K562 (cell line): ENCODE measurements around the gene ARSD. TPM values are rescaled to one million over a fixed set of nuclear protein-coding genes. Genes with fewer than 3 reads are reported as not detected.

ENCODE experiments used
- ARNT ChIP-seq, 2 experiments: fragments of 450-650 bp; IDR thresholded peaks; 2 replicates each; pipeline ENCODE4 v1.6.1; 2016; ENCODE audit warnings: mild to moderate bottlenecking in 1 of 2
- CHD7 ChIP-seq: fragments of 200-600 bp; sonication (generic); IDR thresholded peaks from one replicate; pipeline ENCODE4 v1.6.1; 2012; ENCODE audit warnings: mild to moderate bottlenecking, low read depth, low read length, inconsistent platforms
- ILK ChIP-seq: fragments of 450-650 bp; IDR thresholded peaks from 2 replicates; pipeline ENCODE4 v1.6.1; 2016; ENCODE audit warnings: missing genetic modification characterization, low read depth, mild to moderate bottlenecking, missing compliant biosample characterization, moderate library complexity, borderline replicate concordance
- ZFX ChIP-seq: sonication (generic); formaldehyde crosslinking; IDR thresholded peaks from 2 replicates; pipeline ENCODE4 v1.8.0; 2022; ENCODE audit warnings: mild to moderate bottlenecking, missing genetic modification reagents, moderate library complexity
- ZNF197 ChIP-seq: fragments of 200-800 bp; sonication (Bioruptor generic); IDR thresholded peaks from 2 replicates; pipeline ENCODE4 v1.6.1; 2016; ENCODE audit warnings: low read depth, missing genetic modification characterization, missing compliant biosample characterization
- polyA plus RNA-seq, 8 experiments: library from polyadenylated mRNA; depleted of rRNA in 4 of 8; stranded (reverse) in 5 of 8; unstranded in 3 of 8; fragments of >200 nt; fragmentation: Nextera tagmentation in 2 of 8; fragmentation: Illumina TruSeq in 1 of 8; extraction: Ambion mirVana in 2 of 8; extraction: Trizol in 1 of 8; gene quantifications; 2 replicates each; pipeline versions ENCODE4 v1.2.1 to v1.2.3, GENCODE V29; 2011 to 2014; ENCODE audit warnings: inconsistent platforms in 1 of 8, missing spikeins in 1 of 8
- total RNA-seq, 7 experiments: library from RNA; depleted of rRNA in 6 of 7; stranded (reverse); fragments of >200 nt in 6 of 7; fragmentation: Illumina TruSeq in 2 of 7; extraction: Trizol in 2 of 7; gene quantifications; 2 replicates each; pipeline versions ENCODE4 v1.2.1 to v1.2.3, GENCODE V29; 2011 to 2021; ENCODE audit warnings: low replicate concordance in 1 of 7

ARSD gene
- total and polyA plus RNA-seq, 9 of the 15 experiments (the other 6 are each of a cell fraction or from before 2014, with no cell fraction given): 0.05 to 0.23 (median 0.09) TPM; not detected in 1

GRCh38 chrX:2967012-2967411, 37.9 kb upstream of the ARSD start (continued):
- TF ChIP-seq CHD7 (no peak), ZFX (no peak), ARNT (IDR thresholded peaks at IDR 0.05) (no peak), ILK (tag) (no peak), ZNF197 (no peak)
